Stimulated activated CD4-positive, alpha-beta T cell treated with anti-CD3 and anti-CD28 coated beads, Interleukin-12 subunit alpha, Interleukin-12 subunit beta, amount 100 ng/mL, for 4 hours (primary cell): ENCODE results near the gene TMC3.

Source experiments
- DNase-seq: peaks from one replicate; pipeline ENCODE4 v3.0.0-alpha.2; 2020

TMC3 gene

DNA sequence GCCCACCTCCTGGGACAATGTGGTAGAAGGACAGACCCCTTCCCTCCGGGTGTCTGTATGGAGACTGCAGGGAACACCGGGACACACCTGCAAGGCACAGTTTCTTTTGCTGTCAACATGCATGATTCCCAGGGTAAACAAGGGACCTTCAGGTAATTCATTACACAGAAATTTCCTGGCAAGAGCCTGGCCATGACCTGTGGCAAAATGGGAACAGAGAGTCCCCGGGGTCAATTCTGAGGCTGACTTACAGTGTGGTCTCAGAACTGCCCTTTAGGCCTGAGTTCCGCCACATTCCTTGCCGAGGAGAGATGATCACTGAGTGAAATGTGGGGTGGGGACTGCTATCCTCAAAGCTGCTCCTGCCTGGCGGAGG lies 56.4 kb downstream of the TMC3 start:
- DNase-seq, result no peak

GRCh38 chr15:81316267-81316666 lies 57.7 kb downstream of the TMC3 start:
- DNase-seq, result no peak

- no peak for DNase-seq
These were observed 58.4 kb downstream of the TMC3 start for GRCh38 chr15:81315452-81316175.

DNA sequence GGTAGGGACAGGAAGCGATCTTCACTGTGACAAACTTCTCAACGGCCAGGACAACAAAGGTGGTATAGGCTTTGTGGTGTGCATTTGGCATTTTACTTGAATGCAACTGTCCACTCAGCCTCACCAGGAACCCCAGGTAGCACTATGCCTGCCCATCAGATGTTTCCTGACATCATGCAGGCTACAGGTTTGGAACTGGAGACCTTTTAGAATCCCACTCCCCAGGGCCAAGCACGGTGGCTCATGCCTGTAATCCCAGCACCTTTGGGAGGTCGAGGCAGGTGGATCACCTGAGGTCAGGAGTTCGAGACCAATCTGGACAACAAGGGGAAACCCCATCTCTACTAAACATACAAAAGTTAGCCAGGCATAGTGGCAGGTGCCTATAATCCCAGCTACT lies 59.6 kb downstream of the TMC3 start:
- DNase-seq, result no peak

DNA sequence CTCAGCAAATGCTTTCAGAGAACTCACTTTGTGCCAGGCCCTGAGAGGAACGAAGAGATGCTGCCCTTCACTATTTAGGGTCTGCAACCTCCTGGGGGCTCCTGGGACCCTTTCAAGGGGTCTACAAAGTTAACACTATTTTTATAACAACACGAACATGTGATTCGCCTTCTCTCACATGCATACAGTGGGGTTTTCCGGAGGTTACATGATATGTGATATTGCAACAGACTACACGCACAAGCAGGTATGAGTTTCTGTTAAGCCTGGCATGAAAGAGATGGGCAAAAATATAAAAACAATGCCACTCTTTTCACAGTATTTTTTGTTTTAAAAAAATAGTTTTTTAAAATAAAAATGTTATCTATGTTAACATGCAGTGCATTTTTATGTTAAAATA lies 60.3 kb downstream of the TMC3 start:
- DNase-seq, result no peak

DNA sequence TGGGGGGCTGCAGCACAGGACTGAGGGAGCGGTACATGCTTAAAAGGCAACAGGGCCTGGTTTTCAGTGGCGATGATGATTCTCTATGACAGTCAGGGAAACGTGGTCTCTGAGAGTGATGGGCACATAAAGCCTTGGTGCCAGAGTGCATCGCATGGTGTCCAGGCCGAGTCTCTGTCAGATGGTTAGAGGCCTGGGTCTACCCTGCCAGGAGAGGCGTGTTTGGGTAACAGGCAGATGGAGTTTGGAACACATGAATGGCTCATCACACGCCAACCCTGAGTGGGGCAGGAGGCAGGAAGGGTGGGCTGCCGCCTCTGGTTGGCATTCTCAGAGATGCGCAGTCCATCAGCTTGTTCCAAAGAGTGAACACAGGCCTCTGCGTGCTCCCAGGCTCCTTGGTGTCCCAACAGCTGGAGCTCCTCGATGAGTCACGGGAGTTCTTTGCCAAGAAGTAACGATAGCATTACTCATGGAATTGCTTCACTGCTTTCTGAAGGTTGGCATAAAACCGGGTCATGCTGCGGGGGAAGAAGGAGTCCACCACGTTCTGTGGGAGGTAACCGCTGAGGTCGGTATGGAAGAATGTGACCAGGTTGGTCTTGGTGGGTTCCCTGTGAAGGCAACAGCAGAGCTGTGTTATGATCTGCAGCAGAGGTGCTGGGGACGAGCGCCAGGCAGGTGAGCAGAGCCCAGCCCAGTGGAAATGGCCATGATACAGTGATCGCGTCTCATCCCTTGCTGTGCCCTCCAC lies 61.0 kb downstream of the TMC3 start:
- no peak for DNase-seq

GRCh38 chr15:81311752-81312464 lies 62.1 kb downstream of the TMC3 start:
- no peak for DNase-seq

GRCh38 chr15:81310480-81310879 lies 63.5 kb downstream of the TMC3 start:
- no peak for DNase-seq

GRCh38 chr15:81309647-81310450 lies 64.2 kb downstream of the TMC3 start:
- no peak for DNase-seq

GRCh38 chr15:81308260-81308659 lies 65.8 kb downstream of the TMC3 start:
- DNase-seq, result no peak

DNA sequence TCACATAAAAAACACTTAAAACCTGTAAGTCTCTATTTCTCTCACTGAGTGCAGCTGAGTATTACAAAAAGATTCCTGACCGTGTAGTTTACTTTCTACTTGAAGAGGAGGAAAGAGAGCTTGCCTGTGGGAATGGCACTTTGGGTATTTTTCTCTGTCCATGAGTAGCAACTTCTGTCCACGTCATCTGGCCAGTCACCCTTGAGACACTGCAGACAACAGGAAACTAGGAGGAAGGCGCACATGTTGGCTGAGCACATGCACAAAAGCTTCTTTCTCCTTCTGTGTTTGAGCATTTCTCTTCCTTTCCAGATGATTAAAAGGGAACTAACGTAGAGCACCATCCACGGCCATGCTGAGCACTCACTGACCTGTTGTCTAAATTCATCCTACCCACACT lies 69.8 kb downstream of the TMC3 start:
- no peak for DNase-seq

GRCh38 chr15:81303244-81304225 lies 70.5 kb downstream of the TMC3 start:
- DNase-seq, result no peak

GRCh38 chr15:81302701-81303109 lies 71.3 kb downstream of the TMC3 start:
- DNase-seq, result no peak

DNA sequence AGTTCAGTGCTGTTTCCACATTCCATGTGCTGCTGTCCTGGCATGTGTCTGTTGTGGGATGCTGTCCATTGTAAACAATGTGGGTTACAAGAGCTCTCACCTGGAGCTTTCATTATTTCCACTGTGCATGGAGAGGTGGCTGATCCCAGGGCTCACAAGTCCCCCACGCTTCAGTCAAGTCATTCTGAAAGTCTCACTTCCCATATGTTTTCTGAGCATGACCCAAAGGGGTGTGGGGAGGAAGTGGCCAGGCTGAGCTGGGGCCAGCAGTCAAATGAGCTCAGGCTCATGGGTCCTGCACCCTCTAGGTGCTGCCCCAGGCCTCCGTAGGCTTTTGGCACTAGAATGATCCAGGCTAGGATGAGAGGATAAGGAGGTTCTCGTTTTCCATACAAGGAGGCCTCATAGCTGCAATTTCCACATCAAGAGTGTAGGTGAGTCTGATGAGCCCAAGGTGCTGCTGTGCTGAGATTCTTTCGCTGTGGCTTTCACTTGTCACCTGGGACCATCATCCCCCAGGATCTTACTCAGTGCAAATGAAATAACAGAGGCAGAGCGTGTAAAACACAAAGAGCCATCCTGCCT lies 72.1 kb downstream of the TMC3 start:
- DNase-seq, result no peak

- DNase-seq, result no peak
These were observed 72.6 kb downstream of the TMC3 start for GRCh38 chr15:81301385-81301784.

GRCh38 chr15:81299630-81300273 lies 74.3 kb downstream of the TMC3 start:
- DNase-seq, result no peak

DNA sequence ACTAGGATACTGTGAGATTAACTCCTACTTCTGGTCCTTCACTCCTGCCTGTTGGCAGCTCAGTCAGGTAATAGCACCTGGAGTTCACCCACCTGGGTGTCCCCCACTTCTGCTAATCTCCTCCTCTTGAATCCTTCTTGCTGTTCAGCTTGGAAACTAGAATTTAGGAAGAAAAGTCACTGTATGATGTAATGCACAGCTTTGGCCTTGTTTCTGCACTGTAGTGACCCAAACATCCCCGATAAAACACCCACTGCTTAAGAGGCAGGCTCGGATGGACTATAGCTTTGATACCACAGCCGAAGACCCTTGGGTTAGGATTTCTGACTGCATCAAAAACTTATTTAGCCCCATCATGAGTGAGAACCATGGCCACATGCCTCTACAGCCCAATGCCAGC lies 74.9 kb downstream of the TMC3 start:
- no peak for DNase-seq

GRCh38 chr15:81298611-81299010 lies 75.4 kb downstream of the TMC3 start:
- no peak for DNase-seq

- DNase-seq, result no peak
These were observed 76.1 kb downstream of the TMC3 start for GRCh38 chr15:81297603-81298575.

DNA sequence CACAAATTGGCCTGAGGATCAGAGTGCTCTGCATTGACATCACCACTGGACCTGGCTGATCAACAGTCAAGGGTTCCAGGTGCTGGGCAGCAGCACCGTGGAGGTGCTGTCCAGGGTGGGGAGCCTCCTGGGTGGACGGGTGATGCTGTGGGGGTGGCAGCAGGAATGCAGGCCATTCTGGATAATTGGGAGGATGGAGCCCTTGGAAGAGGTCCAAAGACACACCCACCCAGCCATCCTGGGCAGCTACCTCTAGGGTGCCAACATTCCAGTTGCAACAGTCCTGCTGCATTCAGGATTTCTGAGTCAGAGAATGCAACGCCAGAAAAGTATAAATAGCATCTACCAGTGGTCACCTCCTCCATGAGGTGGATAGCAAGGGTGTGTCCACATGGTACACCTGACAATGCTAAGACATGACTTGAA lies 76.9 kb downstream of the TMC3 start:
- no peak for DNase-seq
